GM19463 (cell line): ENCODE data around the gene ZNF580.

Experiments
- ATAC-seq: cut with Tn5 transposase; IDR thresholded peaks from one replicate; pipeline ENCODE4 v1.9.1; 2021; ENCODE audit warnings: mild to moderate bottlenecking, moderate library complexity; ENCODE audit not compliant: unreplicated experiment

The ZNF580 gene, protein sequence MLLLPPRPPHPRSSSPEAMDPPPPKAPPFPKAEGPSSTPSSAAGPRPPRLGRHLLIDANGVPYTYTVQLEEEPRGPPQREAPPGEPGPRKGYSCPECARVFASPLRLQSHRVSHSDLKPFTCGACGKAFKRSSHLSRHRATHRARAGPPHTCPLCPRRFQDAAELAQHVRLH

GRCh38 chr19:55640577-55641425 is at the start of gene ZNF580:
TSS of gene ZNF580 (plus strand) at chr19:55641002. CDS start at chr19:55642509, 1,507 bp downstream.
- no peak for ATAC-seq

DNA sequence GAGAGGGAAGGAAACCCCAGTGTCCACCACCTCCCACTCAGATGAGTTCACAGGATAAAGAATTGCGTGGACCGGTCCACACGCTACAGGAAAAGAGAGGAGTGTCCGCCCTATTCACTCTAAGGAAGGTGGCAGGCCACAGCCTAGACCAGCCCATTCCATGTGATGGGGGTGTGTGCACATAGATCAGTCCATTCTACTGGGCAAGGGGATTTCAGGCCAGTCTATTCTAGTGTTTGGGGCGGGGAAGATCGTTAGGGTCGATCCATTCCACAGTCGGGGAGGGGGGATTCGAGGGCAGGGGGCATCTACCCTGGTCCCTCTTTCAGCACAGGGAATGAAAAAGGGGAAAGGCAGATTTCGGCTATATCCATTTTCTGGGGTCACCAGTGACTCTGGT is 49.2 kb upstream of the ZNF580 start:
- no peak for ATAC-seq

DNA sequence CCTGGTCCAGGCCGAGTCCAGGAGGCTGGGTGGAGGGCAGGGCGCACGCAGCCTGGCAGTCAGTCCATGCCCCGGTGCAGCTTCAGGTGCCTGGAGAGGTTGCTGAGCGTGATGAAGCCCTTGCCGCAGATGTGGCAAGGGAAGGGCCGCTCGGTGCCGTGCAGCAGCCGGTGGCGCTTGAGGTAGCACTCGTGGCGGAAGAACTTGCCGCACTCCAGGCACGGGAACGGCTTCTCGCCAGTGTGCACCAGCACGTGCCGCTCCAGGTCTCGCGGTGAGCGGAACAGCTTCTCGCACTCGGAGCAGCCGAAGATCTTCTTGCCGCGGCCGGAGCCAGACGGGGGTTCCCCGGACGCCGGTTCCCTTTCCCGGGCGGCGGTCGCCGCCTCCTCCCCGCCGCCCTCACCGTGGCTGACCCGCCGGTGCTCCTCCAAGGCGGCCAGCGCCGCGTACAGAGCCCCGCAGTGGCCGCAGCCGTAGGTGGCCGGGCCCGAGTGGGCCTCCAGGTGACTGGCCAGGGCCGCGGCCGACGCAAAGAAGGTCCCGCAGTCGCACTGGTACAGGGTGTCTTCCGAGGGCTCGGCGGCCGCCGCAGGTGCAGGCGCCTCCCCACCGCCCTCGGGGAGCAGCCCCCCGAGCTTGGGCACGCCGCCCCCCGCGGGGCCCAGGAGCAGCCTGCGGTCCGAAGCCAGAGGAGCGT is 48.3 kb upstream of the ZNF580 start:
- no peak for ATAC-seq

DNA sequence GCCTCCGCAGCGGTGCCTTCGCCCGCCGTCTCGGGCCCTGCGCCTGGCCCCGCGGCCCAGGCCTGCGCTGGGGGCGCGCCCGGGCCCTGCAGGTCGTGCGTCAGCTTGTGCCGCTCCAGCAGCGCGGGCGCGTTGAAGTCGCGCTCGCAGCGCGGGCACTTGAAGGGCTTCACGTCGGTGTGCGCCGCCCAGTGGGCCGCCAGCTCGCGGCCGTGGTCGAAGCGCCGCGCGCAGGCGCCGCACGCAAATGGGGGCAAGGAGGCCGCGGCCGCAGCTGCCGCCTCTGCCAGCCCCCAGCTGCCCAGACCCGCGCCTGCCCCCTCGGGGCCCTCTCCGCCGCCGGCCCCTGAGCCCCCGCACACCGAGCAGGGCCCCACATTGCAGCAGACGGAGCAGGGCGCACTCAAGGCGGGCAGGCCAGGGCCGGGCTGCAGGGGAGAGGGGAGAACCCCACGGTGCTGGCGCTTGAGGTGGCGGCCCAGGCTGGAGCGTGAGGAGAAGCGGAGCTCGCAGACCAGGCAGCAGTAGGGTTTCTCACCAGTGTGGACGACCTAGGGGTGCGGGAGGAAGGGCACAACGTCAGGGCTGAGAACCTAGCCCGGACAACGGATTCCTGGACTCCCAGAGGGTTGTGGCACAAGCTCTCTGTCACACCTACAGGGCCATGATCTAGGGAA is 47.6 kb upstream of the ZNF580 start:
- no peak for ATAC-seq

GRCh38 chr19:55594996-55595545 is 45.7 kb upstream of the ZNF580 start:
- ATAC-seq = no peak

GRCh38 chr19:55596304-55596703 is 44.5 kb upstream of the ZNF580 start:
- no peak for ATAC-seq

DNA sequence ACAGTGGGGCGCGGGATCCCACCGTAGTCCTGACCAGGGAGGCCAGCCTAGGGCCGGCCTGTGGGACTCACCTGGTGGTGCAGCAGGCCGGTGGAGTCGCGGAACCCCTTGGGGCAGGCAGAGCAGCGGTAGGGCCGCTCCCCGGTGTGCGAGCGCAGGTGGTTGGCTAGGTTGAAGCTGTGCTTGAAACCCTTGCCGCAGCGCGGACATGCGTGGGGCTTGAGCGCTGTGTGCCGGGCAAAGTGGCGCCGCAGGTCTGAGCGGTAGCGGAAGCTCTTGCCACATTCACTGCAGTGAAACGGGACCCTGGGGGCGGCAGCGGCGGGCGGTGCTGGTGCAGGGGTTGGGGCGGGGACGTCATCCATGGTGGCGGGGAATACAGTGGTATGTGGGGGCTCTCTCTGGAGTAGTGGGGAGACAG is 43.3 kb upstream of the ZNF580 start:
- no peak for ATAC-seq

DNA sequence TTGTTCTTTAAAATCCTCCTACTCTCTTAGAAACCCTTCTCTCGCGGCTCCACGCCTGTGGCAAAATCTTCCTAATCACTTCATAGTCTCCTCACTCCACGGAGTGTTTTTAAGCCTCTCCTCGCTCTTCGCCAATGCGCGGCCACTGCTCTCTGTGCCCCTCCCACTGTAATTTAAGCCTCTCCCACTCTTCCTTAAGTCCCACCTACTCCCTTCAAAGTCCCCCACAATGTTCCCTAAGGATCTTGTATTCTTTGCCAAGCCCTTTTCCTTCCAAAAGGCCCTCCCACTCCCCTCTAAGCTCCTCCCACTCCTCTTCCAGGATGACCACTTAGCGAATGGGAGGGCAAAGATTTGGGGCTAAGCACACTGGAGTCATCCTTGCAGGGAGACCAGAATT is 42.8 kb upstream of the ZNF580 start:
- no peak for ATAC-seq

DNA sequence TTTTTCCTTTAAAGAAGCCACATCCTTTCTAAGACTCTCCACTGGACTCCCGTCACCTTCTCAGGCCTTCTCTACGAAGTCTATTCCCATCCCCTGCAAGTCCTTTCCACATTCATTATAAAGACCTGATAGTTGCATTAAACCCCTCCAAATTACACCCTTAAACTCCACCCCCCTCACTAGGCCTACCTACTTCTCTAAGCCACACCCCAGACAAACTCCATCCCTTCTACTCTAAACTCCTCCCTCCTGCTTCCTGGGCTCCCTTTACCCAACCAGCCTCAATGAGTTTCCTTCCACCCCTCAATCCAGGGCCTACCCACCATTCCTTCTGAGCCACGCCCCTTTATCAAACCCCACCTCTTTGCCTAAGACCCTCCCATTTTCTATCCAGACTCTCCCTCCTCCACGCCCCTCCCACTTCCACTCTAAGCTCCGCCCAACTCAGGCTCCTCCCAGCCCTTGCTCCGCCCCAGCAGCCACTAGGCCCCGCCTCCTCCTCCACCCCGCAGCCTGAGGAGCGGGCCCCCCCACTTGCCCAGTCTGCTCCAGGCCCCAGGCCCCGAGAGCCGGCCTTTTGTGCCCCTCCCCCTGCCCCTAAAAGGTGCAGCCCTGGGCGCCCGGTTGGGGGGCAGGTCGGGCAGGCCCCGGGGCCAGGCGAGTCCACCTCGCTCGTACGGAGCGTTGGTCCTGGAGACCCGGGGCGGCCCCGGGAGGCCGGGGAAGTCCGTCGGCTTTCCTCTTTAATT is 41.9 kb upstream of the ZNF580 start:
- ATAC-seq = peak; percentile 44

GRCh38 chr19:55599468-55599841 is 41.3 kb upstream of the ZNF580 start, which contains the start of gene FIZ1:
TSS of gene FIZ1 (minus strand) at chr19:55599517. CDS start at chr19:55597865, 1,652 bp downstream.
- peak; percentile 54 for ATAC-seq

- peak; percentile 43 for ATAC-seq
Measured at GRCh38 chr19:55599842-55600661, 40.8 kb upstream of the ZNF580 start, which contains the start of gene ZNF524. TSS of gene ZNF524 (plus strand) at chr19:55600288. CDS start at chr19:55602113, 1,825 bp downstream.

- ATAC-seq = no peak
Measured at GRCh38 chr19:55600662-55601028, 40.2 kb upstream of the ZNF580 start.

- ATAC-seq = no peak
Measured at GRCh38 chr19:55601084-55601483, 39.7 kb upstream of the ZNF580 start.

- ATAC-seq = no peak
Measured at GRCh38 chr19:55602104-55603001, 38.4 kb upstream of the ZNF580 start.

DNA sequence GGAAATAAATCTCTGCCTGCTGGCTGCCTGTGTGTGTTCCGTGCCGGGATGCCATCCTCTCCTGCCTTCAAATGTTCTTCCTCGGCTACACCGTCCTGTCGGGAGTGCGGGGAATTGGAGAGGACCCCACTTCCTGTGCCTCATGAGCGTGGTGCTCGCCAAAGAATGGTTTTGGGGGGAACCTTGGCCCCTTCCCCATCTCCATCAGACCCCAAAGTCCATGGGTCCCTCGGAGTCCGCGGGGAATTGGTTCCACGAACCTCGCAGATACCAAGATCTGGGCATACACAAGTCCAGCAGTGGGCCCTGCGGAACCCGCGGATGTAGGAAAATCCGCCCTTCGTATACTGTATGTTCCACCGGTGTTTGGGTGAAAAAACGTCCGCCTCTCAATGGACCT is 37.7 kb upstream of the ZNF580 start:
- ATAC-seq = no peak

GRCh38 chr19:55603581-55604292 is 37.1 kb upstream of the ZNF580 start:
- ATAC-seq = no peak

DNA sequence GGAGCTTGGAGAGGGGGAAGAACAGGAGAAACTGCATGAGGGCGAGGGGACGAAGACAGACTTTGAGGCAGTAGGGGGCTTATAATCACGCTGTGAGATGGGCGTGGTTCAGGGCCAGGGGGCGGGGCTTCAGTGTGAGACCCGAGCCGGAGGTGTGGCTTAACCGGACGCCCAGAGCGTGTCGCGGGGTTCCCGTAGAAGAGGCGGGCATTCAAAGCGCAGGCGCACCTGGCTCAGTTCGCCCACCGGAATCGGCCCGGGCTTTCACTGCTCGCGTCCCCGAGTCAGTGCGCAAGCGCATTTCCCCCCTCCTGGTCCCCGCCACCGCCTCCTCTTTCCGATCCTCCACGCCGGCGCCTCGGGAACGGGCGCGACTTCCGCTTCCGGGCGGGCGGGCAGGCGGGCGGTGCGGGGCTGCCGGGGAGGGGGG is 35.6 kb upstream of the ZNF580 start:
- ATAC-seq = peak; percentile 69
